ENCODE measurements around the gene ANKDD1B. TPM values are rescaled to one million over a fixed set of nuclear protein-coding genes. Genes with fewer than 3 reads are reported as not detected.
A peak's percentile ranks its signal among the peaks of the same experiment; 100 is the strongest.

ANKDD1B gene
- total RNA-seq, 4 donors from 2014 or later = 0.33 to 0.83 TPM; not detected in 2

- Histone ChIP-seq H3K9me3 (no peaks in the 10 kb centered on the region), H3K36me3 (peaks cover 0 to 22% (median 10%) of the 10 kb centered on the region in 4 donors), H3K27me3 (no peaks in the 10 kb centered on the region), H3K4me1 (peaks cover 0 to 20% (median 12%) of the 10 kb centered on the region in 4 donors), H3K4me3 (no peak overlapping the region), H3K27ac (replicated peaks in 1 of 4) (no peak overlapping the region)
- TF ChIP-seq POLR2A (IDR thresholded peaks at IDR 0.05; ENCODE audit: low read depth) = no peak
- no peak for TF ChIP-seq POLR2AphosphoS5 (IDR thresholded peaks at IDR 0.05)
- no peak for TF ChIP-seq CTCF (IDR thresholded peaks at IDR 0.05)
- TF ChIP-seq EP300 (IDR thresholded peaks at IDR 0.05) = no peak
- no peak for DNase-seq (ENCODE audit: extremely low spot score)
- 83% methylated on average over 3 of the region's 3 CpGs for WGBS
- intact Hi-C loops (cut with DNase I) = no loop called here
Observed at GRCh38 chr5:75678155-75678554, 66.9 kb downstream of the ANKDD1B start.

GRCh38 chr5:75681125-75681830 lies 70.0 kb downstream of the ANKDD1B start:
- TF ChIP-seq CTCF (IDR thresholded peaks at IDR 0.05) (peak; percentile 72 to 93 (median 80)), POLR2AphosphoS5 (IDR thresholded peaks at IDR 0.05) (no peak), EP300 (IDR thresholded peaks at IDR 0.05) (no peak)
- intact Hi-C loops (cut with DNase I) = loop anchor here (5.0 to 10.0 kb wide), 3 partner anchors 344 to 626 kb away; partner anchors contain the start of genes ANKRD31, GCNT4 and HMGCR
- no peak for DNase-seq (ENCODE audit: extremely low spot score)
- H3K4me1 ChIP-seq = peaks cover 0 to 20% (median 12%) of the 10 kb centered on the region in 4 donors
- WGBS = 34% methylated on average over 2 of the region's 2 CpGs
- H3K27ac ChIP-seq (replicated peaks in 1 of 4) = peak overlapping the region; percentile 14 to 64 (median 30)
- peak overlapping the region in 1 of 4 donors; percentile 3 for H3K4me3 ChIP-seq
- peaks cover 0 to 25% (median 13%) of the 10 kb centered on the region in 4 donors for H3K36me3 ChIP-seq
- no peaks in the 10 kb centered on the region for H3K9me3 ChIP-seq
- no peaks in the 10 kb centered on the region for H3K27me3 ChIP-seq

GRCh38 chr5:75685141-75685540 lies 73.9 kb downstream of the ANKDD1B start:
- WGBS = 98% methylated on average over 11 of the region's 11 CpGs
- no peaks in the 10 kb centered on the region for H3K9me3 ChIP-seq

GRCh38 chr5:75686480-75686879 lies 75.2 kb downstream of the ANKDD1B start:
- H3K27me3 ChIP-seq = no peaks in the 10 kb centered on the region
- intact Hi-C loops (cut with DNase I) = loop anchor here (10.0 kb wide), 2 partner anchors 452 to 632 kb away; partner anchors contain the start of genes ANKRD31 and GCNT4
- peaks cover 0 to 68% (median 39%) of the 10 kb centered on the region in 4 donors for H3K36me3 ChIP-seq

More at GRCh38 chr5:75685141-75685540, 73.9 kb downstream of the ANKDD1B start:
- intact Hi-C loops (cut with DNase I) = loop anchor here (10.0 kb wide), 2 partner anchors 450 to 630 kb away; partner anchors contain the start of genes ANKRD31 and GCNT4
- no peak for TF ChIP-seq POLR2AphosphoS5 (IDR thresholded peaks at IDR 0.05)
- no peak for TF ChIP-seq CTCF (IDR thresholded peaks at IDR 0.05)
- no peak for TF ChIP-seq EP300 (IDR thresholded peaks at IDR 0.05)
- Histone ChIP-seq H3K36me3 (peaks cover 0 to 62% (median 35%) of the 10 kb centered on the region in 4 donors), H3K4me3 (no peak overlapping the region), H3K4me1 (peaks cover 0 to 20% (median 12%) of the 10 kb centered on the region in 4 donors), H3K27me3 (no peaks in the 10 kb centered on the region), H3K27ac (replicated peaks in 1 of 4) (no peak overlapping the region)
- DNase-seq (ENCODE audit: extremely low spot score) = no peak

More at GRCh38 chr5:75686480-75686879, 75.2 kb downstream of the ANKDD1B start:
- TF ChIP-seq POLR2A (IDR thresholded peaks at IDR 0.05; ENCODE audit: low read depth) (no peak), POLR2AphosphoS5 (IDR thresholded peaks at IDR 0.05) (no peak), EP300 (IDR thresholded peaks at IDR 0.05) (no peak), CTCF (IDR thresholded peaks at IDR 0.05) (no peak)
- no peak overlapping the region for H3K4me3 ChIP-seq
- DNase-seq (ENCODE audit: extremely low spot score) = no peak
- H3K27ac ChIP-seq (replicated peaks in 1 of 4) = no peak overlapping the region
- H3K9me3 ChIP-seq = no peaks in the 10 kb centered on the region
- peaks cover 0 to 14% (median 7%) of the 10 kb centered on the region in 4 donors for H3K4me1 ChIP-seq

Data from esophagus muscularis mucosa (tissue), 4 donors.